GM23248 (cell line): Measurements from ENCODE around the gene ABR.

Experiments
- EZH2 ChIP-seq: fragments of 200-600 bp; sonication (generic); IDR thresholded peaks from 2 replicates; pipeline ENCODE4 v1.6.1; 2018; ENCODE audit warnings: antibody characterized with exemption, mild to moderate bottlenecking; ENCODE audit not compliant: insufficient read depth, poor library complexity, severe bottlenecking
- EZH2phosphoT487 ChIP-seq: fragments of 200-600 bp; sonication (generic); IDR thresholded peaks from 2 replicates; pipeline ENCODE4 v1.6.1; 2018; ENCODE audit warnings: antibody characterized with exemption, moderate library complexity, mild to moderate bottlenecking, low read depth; ENCODE audit not compliant: insufficient read depth

GRCh38 chr17:1212946-1213345 is 33.2 kb upstream of the ABR start:
- TF ChIP-seq EZH2phosphoT487 (no peak), EZH2 (no peak)
